Gastroesophageal sphincter (tissue), 3 donors: ENCODE results near the gene HDAC4.

ENCODE experiments used
- CTCF ChIP-seq, 4 experiments: fragments of 200-600 bp in 2 of 4; fragments of 450-650 bp in 2 of 4; sonication (generic) in 1 of 4; IDR thresholded peaks; one replicate each; pipeline ENCODE4 v1.5.1; 2017 to 2019; ENCODE audit warnings: antibody characterized with exemption in 4 of 4, mild to moderate bottlenecking in 2 of 4, moderate library complexity in 2 of 4
- EP300 ChIP-seq: sonication (generic); formaldehyde crosslinking; IDR thresholded peaks from one replicate; pipeline ENCODE4 v1.6.1; 2017; ENCODE audit warnings: antibody characterized with exemption, mild to moderate bottlenecking
- POLR2A ChIP-seq, 2 donors: fragments of 450-650 bp; IDR thresholded peaks; one replicate each; pipeline ENCODE4 v1.6.1; 2017; ENCODE audit warnings: antibody characterized with exemption in 2 of 2, mild to moderate bottlenecking in 2 of 2, moderate library complexity in 1 of 2
- POLR2AphosphoS5 ChIP-seq: sonication (generic); formaldehyde crosslinking; IDR thresholded peaks from one replicate; pipeline ENCODE4 v1.6.1; 2017; ENCODE audit warnings: antibody characterized with exemption

GRCh38 chr2:239392688-239393387 lies 8.0 kb downstream of the HDAC4 start:
- no peak for TF ChIP-seq POLR2A (IDR thresholded peaks at IDR 0.05)
- no peak for TF ChIP-seq CTCF (IDR thresholded peaks at IDR 0.05)
- no peak for TF ChIP-seq POLR2AphosphoS5
- no peak for TF ChIP-seq EP300
